Measurements from ENCODE around the gene EXOSC7. TPM values are rescaled to one million over a fixed set of nuclear protein-coding genes. Genes with fewer than 3 reads are reported as not detected.
A peak's percentile ranks its signal among the peaks of the same experiment; 100 is the strongest.
"Not testable (repeated sequence)": the region's sequence is repeated elsewhere in the genome, so short reads cannot be mapped to it uniquely, and the experiment has no call there.

Gene EXOSC7
- total and polyA plus RNA-seq, 11 donors: 23.8 to 87.3 (median 32.9) TPM

DNA sequence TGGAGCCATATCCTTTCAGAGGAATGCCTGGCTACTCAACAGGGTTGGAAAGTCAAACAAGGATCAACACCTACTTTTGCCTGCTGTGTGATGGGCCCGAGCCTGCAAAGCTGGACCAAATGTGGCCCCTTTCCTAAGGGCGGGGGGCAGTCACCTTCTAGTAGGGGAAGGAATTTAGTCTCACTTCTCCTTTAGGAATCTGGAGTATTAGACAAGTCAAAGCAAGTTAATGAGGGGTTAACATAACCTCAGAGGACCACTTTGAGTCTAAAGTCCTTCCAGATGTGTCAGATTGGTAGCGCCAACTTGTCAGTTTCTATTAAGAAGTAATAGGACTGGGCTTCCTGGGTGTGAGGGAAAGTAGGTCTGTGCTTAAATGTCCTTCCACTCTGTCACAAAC is 6.8 kb downstream of the EXOSC7 start:
- no peak for TF ChIP-seq POLR2A (IDR thresholded peaks at IDR 0.05)
- intact Hi-C loops (cut with DNase I): no loop called here
- H3K4me3 ChIP-seq: no peak overlapping the region
- H3K9me3 ChIP-seq: no peaks in the 10 kb centered on the region
- ATAC-seq (no peak), DNase-seq (no peak)
- H3K27me3 ChIP-seq: no peaks in the 10 kb centered on the region
- 90 to 100% (median 95%) methylated on average over 3 of the region's 3 CpGs for WGBS, 4 donors
- H3K36me3 ChIP-seq: peaks cover 0 to 3% (median 0%) of the 10 kb centered on the region in 9 donors
- H3K27ac ChIP-seq: peak overlapping the region in 10 of 12 donors; percentile 12 to 63 (median 52)
- H3K4me1 ChIP-seq: peaks cover 0 to 73% (median 26%) of the 10 kb centered on the region in 12 donors

DNA sequence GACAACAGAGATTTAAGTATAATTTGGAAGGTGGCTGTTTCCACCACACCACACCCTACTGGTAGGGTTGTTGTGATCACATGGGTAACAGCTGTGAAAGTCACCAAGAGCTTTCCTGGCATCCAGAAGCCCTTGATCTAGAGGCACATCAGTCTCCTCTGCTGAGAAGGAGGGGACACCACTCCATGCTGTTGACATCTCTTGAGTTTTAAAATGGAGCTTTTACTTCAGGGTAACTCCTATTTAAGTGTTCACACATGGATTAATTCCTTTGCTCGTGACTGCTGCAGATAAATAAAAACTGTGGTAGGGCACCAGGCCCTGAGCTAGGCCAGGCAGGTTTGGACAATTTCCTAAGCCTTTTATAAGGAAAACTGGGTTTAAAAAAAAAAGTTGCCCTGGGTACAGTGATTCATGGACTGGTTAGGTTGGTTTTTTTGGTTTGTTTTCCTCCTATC is 7.5 kb downstream of the EXOSC7 start:
- H3K27ac ChIP-seq: peak overlapping the region in 10 of 12 donors; percentile 12 to 63 (median 52)
- ATAC-seq: peak; percentile 68 to 78 (median 72)
- 34 to 55% (median 45%) methylated on average over 1 of the region's 1 CpG for WGBS, 4 donors

DNA sequence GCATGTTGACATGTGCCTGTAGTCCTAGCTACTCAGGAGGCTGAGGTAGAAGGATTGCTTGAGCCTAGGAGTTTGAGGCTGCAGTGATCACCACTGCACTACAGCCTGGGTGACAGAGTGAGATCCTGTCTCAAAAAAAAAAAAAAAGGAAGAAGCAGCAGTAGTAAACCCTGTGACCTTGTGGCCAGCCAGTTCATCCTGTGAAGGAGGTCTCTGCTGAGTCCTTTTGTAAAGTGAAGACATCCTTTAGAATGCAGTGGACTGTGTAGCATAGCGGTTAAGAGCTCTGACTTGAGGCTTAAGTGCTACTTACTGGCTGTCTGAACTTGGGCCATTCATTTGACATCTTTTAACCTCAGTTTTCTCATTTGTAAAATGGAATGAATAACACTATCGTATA is 8.3 kb downstream of the EXOSC7 start:
- intact Hi-C loops (cut with DNase I): no loop called here
- DNase-seq: no peak

More for the DNA sequence above, 7.5 kb downstream of the EXOSC7 start:
- DNase-seq: peak in 1 of 5 donors; percentile 34
- peaks cover 0 to 3% (median 0%) of the 10 kb centered on the region in 9 donors for H3K36me3 ChIP-seq
- H3K4me3 ChIP-seq: no peak overlapping the region
- no peaks in the 10 kb centered on the region for H3K9me3 ChIP-seq
- intact Hi-C loops (cut with DNase I): no loop called here
- no peak for TF ChIP-seq POLR2A (IDR thresholded peaks at IDR 0.05)
- TF ChIP-seq, protein P1, sequence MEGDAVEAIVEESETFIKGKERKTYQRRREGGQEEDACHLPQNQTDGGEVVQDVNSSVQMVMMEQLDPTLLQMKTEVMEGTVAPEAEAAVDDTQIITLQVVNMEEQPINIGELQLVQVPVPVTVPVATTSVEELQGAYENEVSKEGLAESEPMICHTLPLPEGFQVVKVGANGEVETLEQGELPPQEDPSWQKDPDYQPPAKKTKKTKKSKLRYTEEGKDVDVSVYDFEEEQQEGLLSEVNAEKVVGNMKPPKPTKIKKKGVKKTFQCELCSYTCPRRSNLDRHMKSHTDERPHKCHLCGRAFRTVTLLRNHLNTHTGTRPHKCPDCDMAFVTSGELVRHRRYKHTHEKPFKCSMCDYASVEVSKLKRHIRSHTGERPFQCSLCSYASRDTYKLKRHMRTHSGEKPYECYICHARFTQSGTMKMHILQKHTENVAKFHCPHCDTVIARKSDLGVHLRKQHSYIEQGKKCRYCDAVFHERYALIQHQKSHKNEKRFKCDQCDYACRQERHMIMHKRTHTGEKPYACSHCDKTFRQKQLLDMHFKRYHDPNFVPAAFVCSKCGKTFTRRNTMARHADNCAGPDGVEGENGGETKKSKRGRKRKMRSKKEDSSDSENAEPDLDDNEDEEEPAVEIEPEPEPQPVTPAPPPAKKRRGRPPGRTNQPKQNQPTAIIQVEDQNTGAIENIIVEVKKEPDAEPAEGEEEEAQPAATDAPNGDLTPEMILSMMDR (IDR thresholded peaks at IDR 0.05): no peak
- peaks cover 0 to 68% (median 28%) of the 10 kb centered on the region in 12 donors for H3K4me1 ChIP-seq
- no peaks in the 10 kb centered on the region for H3K27me3 ChIP-seq

DNA sequence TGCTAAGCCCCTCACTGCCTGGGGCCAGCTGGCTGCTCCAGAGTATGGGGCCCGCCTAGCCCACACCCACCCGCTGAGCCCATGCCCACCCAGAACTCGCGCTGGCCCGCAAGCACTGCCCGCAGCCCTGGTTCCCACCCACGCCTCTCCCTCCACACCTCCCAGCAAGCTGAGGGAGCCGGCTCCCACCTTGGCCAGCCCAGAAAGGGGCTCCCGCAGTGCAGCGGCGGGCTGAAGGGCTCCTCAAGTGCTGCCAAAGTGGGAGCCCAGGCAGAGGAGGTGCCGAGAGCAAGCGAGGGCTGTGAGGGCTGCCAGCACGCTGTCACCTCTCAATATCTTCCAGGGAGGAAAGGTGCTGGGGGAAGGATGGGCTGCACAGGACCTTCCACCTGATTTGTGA is 10.3 kb downstream of the EXOSC7 start:
- H3K27ac ChIP-seq; H3K9me3 ChIP-seq; ATAC-seq; intact Hi-C loops (cut with DNase I); H3K27me3 ChIP-seq; H3K4me3 ChIP-seq; DNase-seq: not testable (repeated sequence)
- WGBS, 4 donors: 94 to 97% (median 95%) methylated on average over 12 to 14 of the region's 14 CpGs
- Histone ChIP-seq H3K4me1 (peaks cover 0 to 61% (median 36%) of the 10 kb centered on the region in 12 donors), H3K36me3 (peaks cover 0 to 21% (median 16%) of the 10 kb centered on the region in 9 donors)

More for the DNA sequence above, 8.3 kb downstream of the EXOSC7 start:
- Histone ChIP-seq H3K36me3 (peaks cover 0 to 3% (median 0%) of the 10 kb centered on the region in 9 donors), H3K9me3 (no peaks in the 10 kb centered on the region), H3K27ac (peak overlapping the region in 2 of 12 donors; percentile 39 to 48), H3K4me1 (peaks cover 0 to 62% (median 31%) of the 10 kb centered on the region in 12 donors), H3K4me3 (no peak overlapping the region), H3K27me3 (no peaks in the 10 kb centered on the region)
- no peak for ATAC-seq
- no peak for TF ChIP-seq POLR2A (IDR thresholded peaks at IDR 0.05)
- 94 to 99% (median 96%) methylated on average over 2 of the region's 2 CpGs for WGBS, 4 donors

DNA sequence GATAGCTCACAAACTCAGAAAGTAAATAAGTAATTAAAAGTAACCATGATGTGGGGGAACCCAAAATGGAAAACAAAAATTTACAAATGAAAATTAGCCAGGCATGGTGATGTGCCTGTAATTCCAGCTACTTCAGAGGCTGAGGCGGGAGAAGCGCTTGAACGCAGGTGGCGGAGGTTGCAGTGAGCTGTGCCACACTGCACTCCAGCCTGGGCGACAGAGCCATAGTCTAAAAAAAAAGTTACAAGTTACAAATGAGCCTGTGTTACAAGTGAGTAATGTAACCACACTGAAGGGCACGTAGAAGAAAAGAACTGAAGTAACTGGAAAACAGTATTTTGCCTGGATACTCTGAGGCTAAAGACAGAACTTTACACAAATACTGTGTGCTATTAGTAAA is 11.3 kb downstream of the EXOSC7 start:
- Histone ChIP-seq H3K36me3 (peaks cover 0 to 31% (median 25%) of the 10 kb centered on the region in 9 donors), H3K4me1 (peaks cover 0 to 51% (median 35%) of the 10 kb centered on the region in 12 donors), H3K27me3 (no peaks in the 10 kb centered on the region), H3K9me3 (no peaks in the 10 kb centered on the region), H3K27ac (no peak overlapping the region), H3K4me3 (no peak overlapping the region)
- intact Hi-C loops (cut with DNase I): no loop called here
- no peak for TF ChIP-seq POLR2A (IDR thresholded peaks at IDR 0.05)
- TF ChIP-seq, protein P1 (IDR thresholded peaks at IDR 0.05): no peak
- WGBS, 4 donors: 68 to 89% (median 76%) methylated on average over 6 of the region's 6 CpGs
- ATAC-seq: peak in 1 of 4 donors; percentile 25
- no peak for DNase-seq

DNA sequence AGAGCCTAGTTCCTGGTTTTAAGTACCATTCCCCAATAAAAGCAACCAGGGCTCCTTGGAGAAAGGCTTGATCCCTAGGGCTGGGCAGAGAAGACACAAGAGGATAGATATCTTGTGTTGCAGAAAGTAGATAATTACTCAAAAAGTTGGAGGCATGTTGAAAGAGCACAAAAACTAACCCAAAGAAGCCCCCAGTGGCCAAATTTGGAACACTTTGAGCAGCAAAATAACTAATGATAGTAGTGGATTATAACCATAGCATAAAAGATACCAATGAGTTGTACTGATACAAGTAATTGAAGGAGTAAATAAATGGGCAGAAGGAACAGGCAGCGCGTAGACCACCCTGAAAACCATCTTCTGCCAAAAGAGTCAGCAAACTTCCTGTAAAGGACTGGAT is 12.0 kb downstream of the EXOSC7 start:
- Histone ChIP-seq H3K27ac (no peak overlapping the region), H3K4me1 (peaks cover 0 to 49% (median 29%) of the 10 kb centered on the region in 12 donors), H3K9me3 (no peaks in the 10 kb centered on the region), H3K27me3 (no peaks in the 10 kb centered on the region), H3K4me3 (no peak overlapping the region), H3K36me3 (peaks cover 0 to 34% (median 26%) of the 10 kb centered on the region in 9 donors)
- DNase-seq (no peak), ATAC-seq (no peak)
- TF ChIP-seq POLR2A (IDR thresholded peaks at IDR 0.05): no peak
- TF ChIP-seq, protein P1 (IDR thresholded peaks at IDR 0.05): peak in 9 of 12 donors; percentile 17 to 52 (median 36)
- intact Hi-C loops (cut with DNase I): no loop called here
- WGBS, 4 donors: 86 to 98% (median 94%) methylated on average over 2 of the region's 2 CpGs

Measured in heart left ventricle (tissue), 16 donors.